Peyer's patch (tissue), 4 donors: ENCODE measurements around the gene EIF1. TPM values are rescaled to one million over a fixed set of nuclear protein-coding genes. Genes with fewer than 3 reads are reported as not detected.

Experiments
- DNase-seq, 3 donors: peaks; one replicate each; pipeline ENCODE4 v3.0.0-alpha.2; 2017 to 2019
- H3K27ac ChIP-seq, 4 donors: fragments of 200-600 bp; sonication (generic); one replicate each; pipeline ENCODE4 v1.5.1; 2016 to 2019
- H3K27me3 ChIP-seq, 2 donors: fragments of 200-600 bp; sonication (generic); one replicate each; pipeline ENCODE4 v1.5.1; 2019
- H3K36me3 ChIP-seq, 3 donors: fragments of 200-600 bp; sonication (generic); one replicate each; pipeline ENCODE4 v1.5.1; 2016 to 2019
- H3K4me1 ChIP-seq, 4 donors: fragments of 200-600 bp; sonication (generic); one replicate each; pipeline ENCODE4 v1.5.1; 2016 to 2019
- H3K4me3 ChIP-seq, 4 donors: fragments of 200-600 bp; sonication (generic); 1 replicate in 3 of 4; 2 replicates in 1 of 4; pipeline ENCODE4 v1.5.1; 2016 to 2019; ENCODE audit warnings: mild to moderate bottlenecking in 1 of 4
- H3K9me3 ChIP-seq, 4 donors: fragments of 200-600 bp; sonication (generic); one replicate each; pipeline ENCODE4 v1.5.1; 2016 to 2019; ENCODE audit warnings: mild to moderate bottlenecking in 1 of 4
- POLR2A ChIP-seq, 2 donors: fragments of 450-650 bp; IDR thresholded peaks; one replicate each; pipeline ENCODE4 v1.5.1; 2017; ENCODE audit warnings: antibody characterized with exemption in 2 of 2, mild to moderate bottlenecking in 2 of 2, moderate library complexity in 2 of 2
- total RNA-seq, 4 donors: library from RNA; depleted of rRNA; stranded (reverse); fragments of >200 nt; gene quantifications; one replicate each; pipeline ENCODE4 v1.1.0, GENCODE V29; 2016
- TF ChIP-seq, protein P1 (sequence below), 6 experiments: fragments of 450-650 bp in 4 of 6; fragments of 200-600 bp in 2 of 6; sonication (generic) in 1 of 6; IDR thresholded peaks; one replicate each; pipeline ENCODE4 v1.5.1; 2017 to 2019; ENCODE audit warnings: antibody characterized with exemption in 6 of 6, mild to moderate bottlenecking in 3 of 6, moderate library complexity in 1 of 6

EIF1 gene
- total RNA-seq, 4 donors from 2014 or later = 123 to 226 (median 188) TPM

GRCh38 chr17:41650794-41651624 lies 37.7 kb upstream of the EIF1 start:
- Histone ChIP-seq H3K36me3 (no peaks in the 10 kb centered on the region), H3K4me1 (peaks cover 2 to 66% (median 21%) of the 10 kb centered on the region in 4 donors), H3K27ac (peak overlapping the region in 3 of 4 donors; percentile 90 to 99 (median 99)), H3K9me3 (no peaks in the 10 kb centered on the region), H3K27me3 (no peaks in the 10 kb centered on the region), H3K4me3 (no peak overlapping the region)
- peak in 1 of 3 donors; percentile 54 for DNase-seq
- no peak for TF ChIP-seq POLR2A (IDR thresholded peaks at IDR 0.05)
- TF ChIP-seq, protein P1, sequence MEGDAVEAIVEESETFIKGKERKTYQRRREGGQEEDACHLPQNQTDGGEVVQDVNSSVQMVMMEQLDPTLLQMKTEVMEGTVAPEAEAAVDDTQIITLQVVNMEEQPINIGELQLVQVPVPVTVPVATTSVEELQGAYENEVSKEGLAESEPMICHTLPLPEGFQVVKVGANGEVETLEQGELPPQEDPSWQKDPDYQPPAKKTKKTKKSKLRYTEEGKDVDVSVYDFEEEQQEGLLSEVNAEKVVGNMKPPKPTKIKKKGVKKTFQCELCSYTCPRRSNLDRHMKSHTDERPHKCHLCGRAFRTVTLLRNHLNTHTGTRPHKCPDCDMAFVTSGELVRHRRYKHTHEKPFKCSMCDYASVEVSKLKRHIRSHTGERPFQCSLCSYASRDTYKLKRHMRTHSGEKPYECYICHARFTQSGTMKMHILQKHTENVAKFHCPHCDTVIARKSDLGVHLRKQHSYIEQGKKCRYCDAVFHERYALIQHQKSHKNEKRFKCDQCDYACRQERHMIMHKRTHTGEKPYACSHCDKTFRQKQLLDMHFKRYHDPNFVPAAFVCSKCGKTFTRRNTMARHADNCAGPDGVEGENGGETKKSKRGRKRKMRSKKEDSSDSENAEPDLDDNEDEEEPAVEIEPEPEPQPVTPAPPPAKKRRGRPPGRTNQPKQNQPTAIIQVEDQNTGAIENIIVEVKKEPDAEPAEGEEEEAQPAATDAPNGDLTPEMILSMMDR (IDR thresholded peaks at IDR 0.05) = no peak

- Histone ChIP-seq H3K4me3 (no peak overlapping the region), H3K9me3 (no peaks in the 10 kb centered on the region), H3K36me3 (no peaks in the 10 kb centered on the region), H3K4me1 (peaks cover 11 to 74% (median 25%) of the 10 kb centered on the region in 4 donors), H3K27ac (peak overlapping the region in 3 of 4 donors; percentile 90 to 99 (median 99)), H3K27me3 (no peaks in the 10 kb centered on the region)
- TF ChIP-seq, protein P1 (IDR thresholded peaks at IDR 0.05) = no peak
- TF ChIP-seq POLR2A (IDR thresholded peaks at IDR 0.05) = peak in 1 of 2 donors; percentile 69
- peak in 2 of 3 donors; percentile 86 to 92 for DNase-seq
Measured at GRCh38 chr17:41651625-41652460, 36.8 kb upstream of the EIF1 start.

GRCh38 chr17:41652461-41652970 lies 36.2 kb upstream of the EIF1 start:
- DNase-seq = peak in 1 of 3 donors; percentile 60
- no peaks in the 10 kb centered on the region for H3K27me3 ChIP-seq
- no peaks in the 10 kb centered on the region for H3K9me3 ChIP-seq
- peaks cover 11 to 75% (median 23%) of the 10 kb centered on the region in 4 donors for H3K4me1 ChIP-seq
- H3K36me3 ChIP-seq = no peaks in the 10 kb centered on the region
- no peak overlapping the region for H3K4me3 ChIP-seq
- peak overlapping the region in 3 of 4 donors; percentile 90 to 99 (median 99) for H3K27ac ChIP-seq
- TF ChIP-seq, protein P1 (IDR thresholded peaks at IDR 0.05) = no peak
- no peak for TF ChIP-seq POLR2A (IDR thresholded peaks at IDR 0.05)

DNA sequence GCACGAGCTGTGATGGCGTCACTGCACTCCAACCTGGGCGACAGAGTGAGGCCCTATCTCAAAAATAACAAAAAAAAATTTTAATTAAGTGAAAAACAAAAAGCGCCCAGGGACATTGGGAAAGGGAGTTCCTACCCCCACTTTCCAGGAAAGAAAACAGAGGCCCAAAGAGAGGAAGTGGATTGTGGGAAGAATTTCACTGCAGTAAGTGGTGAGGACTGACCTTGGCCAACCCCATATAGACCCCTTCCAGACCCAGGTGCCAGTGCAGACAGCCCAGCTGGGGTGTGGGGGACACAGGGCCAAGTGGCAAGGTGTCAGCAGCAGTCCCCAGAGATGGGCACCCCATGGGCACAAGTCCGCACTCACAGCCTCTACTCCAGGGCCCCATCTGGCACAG lies 35.3 kb upstream of the EIF1 start:
- DNase-seq = peak in 1 of 3 donors; percentile 50
- H3K4me1 ChIP-seq = peaks cover 4 to 72% (median 22%) of the 10 kb centered on the region in 4 donors
- H3K27ac ChIP-seq = peak overlapping the region in 3 of 4 donors; percentile 90 to 99 (median 99)
- H3K4me3 ChIP-seq = no peak overlapping the region
- TF ChIP-seq, protein P1 (IDR thresholded peaks at IDR 0.05) = no peak
- no peak for TF ChIP-seq POLR2A (IDR thresholded peaks at IDR 0.05)
- H3K27me3 ChIP-seq = no peaks in the 10 kb centered on the region
- H3K9me3 ChIP-seq = no peaks in the 10 kb centered on the region
- H3K36me3 ChIP-seq = no peaks in the 10 kb centered on the region

DNA sequence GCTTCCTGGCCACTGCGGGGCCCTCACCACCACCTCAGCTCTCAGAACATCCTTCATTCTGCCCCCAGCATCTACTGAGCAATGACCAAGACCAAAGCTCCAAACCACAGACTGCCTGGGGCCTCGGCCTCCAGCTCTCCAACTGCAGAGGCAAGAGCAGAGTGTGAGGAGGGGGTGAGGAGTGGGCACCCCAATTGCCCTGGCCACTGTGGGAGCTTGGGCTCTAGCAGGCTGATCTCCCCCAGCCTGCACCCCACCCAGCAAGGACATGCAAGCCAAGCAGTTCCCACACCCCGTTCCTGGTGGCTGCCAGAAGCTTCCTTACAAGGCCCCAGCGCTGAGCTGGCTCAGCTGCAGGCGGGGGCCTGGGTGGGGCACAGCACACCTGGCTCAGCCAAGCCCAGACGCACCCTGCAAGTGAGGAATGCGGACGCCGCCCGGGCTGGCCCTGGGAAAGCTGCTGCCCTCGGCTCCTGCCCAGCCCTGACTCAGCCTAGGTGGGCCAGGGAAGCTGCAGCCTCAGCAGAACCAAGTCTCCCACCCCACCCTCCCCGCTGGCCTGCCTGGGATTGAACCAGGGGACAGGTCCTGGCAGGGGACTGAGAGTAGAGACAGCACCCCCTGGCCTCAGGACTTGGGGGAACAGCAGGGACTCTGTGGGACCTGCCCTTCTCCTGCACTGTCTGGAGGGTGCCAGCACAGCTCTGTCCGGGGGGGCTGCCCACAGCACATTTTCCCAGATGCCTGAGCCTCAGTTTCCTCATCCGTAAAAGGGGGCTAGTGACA lies 34.6 kb upstream of the EIF1 start:
- peak in 2 of 3 donors; percentile 95 to 98 for DNase-seq
- TF ChIP-seq, protein P1 (IDR thresholded peaks at IDR 0.05) = no peak
- peak; percentile 43 to 82 for TF ChIP-seq POLR2A (IDR thresholded peaks at IDR 0.05)
- Histone ChIP-seq H3K27me3 (no peaks in the 10 kb centered on the region), H3K36me3 (no peaks in the 10 kb centered on the region), H3K4me1 (peaks cover 0 to 73% (median 22%) of the 10 kb centered on the region in 4 donors), H3K9me3 (no peaks in the 10 kb centered on the region), H3K4me3 (no peak overlapping the region), H3K27ac (peak overlapping the region in 3 of 4 donors; percentile 90 to 99 (median 99))
